Heart right ventricle (tissue), 16 donors: Measurements from ENCODE around the gene LDB2. TPM values are rescaled to one million over a fixed set of nuclear protein-coding genes. Genes with fewer than 3 reads are reported as not detected.

Experiments
- ATAC-seq, 8 donors: fragments of 200-7000 bp; cut with Tn5 transposase; one replicate each; pipeline ENCODE4 v1.9.1; 2020; ENCODE audit warnings: mild to moderate bottlenecking in 8 of 8, moderate library complexity in 8 of 8, moderate number of reproducible peaks in 1 of 8
- DNase-seq, 2 donors: peaks; one replicate each; pipeline ENCODE4 v3.0.0-alpha.2; 2020
- H3K27ac ChIP-seq, 10 donors: fragments of 200-600 bp; sonication (generic) in 2 of 10; one replicate each; pipeline versions ENCODE4 v1.5.0 to v1.8.0; 2020 to 2022; ENCODE audit warnings: mild to moderate bottlenecking in 3 of 10
- H3K27me3 ChIP-seq, 7 donors: fragments of 200-600 bp; one replicate each; pipeline ENCODE4 v1.8.0; 2021 to 2022; ENCODE audit warnings: mild to moderate bottlenecking in 2 of 7
- H3K36me3 ChIP-seq, 9 donors: fragments of 200-600 bp; sonication (generic) in 1 of 9; one replicate each; pipeline versions ENCODE4 v1.5.0 to v1.8.0; 2020 to 2022; ENCODE audit warnings: mild to moderate bottlenecking in 2 of 9
- H3K4me1 ChIP-seq, 9 donors: fragments of 200-600 bp; sonication (generic) in 1 of 9; one replicate each; pipeline versions ENCODE4 v1.5.0 to v1.8.0; 2020 to 2022; ENCODE audit warnings: mild to moderate bottlenecking in 4 of 9
- H3K4me3 ChIP-seq, 10 donors: fragments of 200-600 bp; sonication (generic) in 2 of 10; one replicate each; pipeline versions ENCODE4 v1.5.0 to v1.8.0; 2020 to 2022; ENCODE audit warnings: mild to moderate bottlenecking in 7 of 10, moderate library complexity in 2 of 10
- H3K9me3 ChIP-seq, 11 donors: fragments of 200-600 bp in 10 of 11; sonication (generic) in 2 of 11; one replicate each; pipeline versions ENCODE4 v1.5.0 to v1.8.0; 2013 to 2022; ENCODE audit warnings: mild to moderate bottlenecking in 2 of 11, control low read depth in 1 of 11, moderate library complexity in 1 of 11
- CTCF ChIP-seq, 9 donors: fragments of 200-600 bp; sonication (generic) in 2 of 9; IDR thresholded peaks; one replicate each; pipeline versions ENCODE4 v1.5.0 to v1.8.0; 2021 to 2022; ENCODE audit warnings: antibody characterized with exemption in 9 of 9, mild to moderate bottlenecking in 5 of 9, moderate library complexity in 1 of 9
- WGBS, 2 donors: extraction: QIAGEN DNeasy Blood & Tissue Kit; methylation state at CpG; one replicate each; pipeline ENCODE4 v1.1.7; 2013; ENCODE audit warnings: inconsistent platforms in 1 of 2; 5-methylcytosine and 5-hydroxymethylcytosine counted together
- intact Hi-C, 10 donors: fragments of 100-400 bp; cut with DNase I; formaldehyde crosslinking; loops; one replicate each; pipeline versions ENCODE4 v1.11.1 to v1.14.2; 2022
- polyA plus RNA-seq, 2 donors: library from polyadenylated mRNA; stranded (reverse); fragments of 200-250 nt; gene quantifications; one replicate each; pipeline ENCODE4 v1.2.3, GENCODE V29; 2013
- total RNA-seq, 10 donors: library from RNA; stranded (reverse); fragmentation: NEBNext Ultra II Directional in 3 of 10; extraction: Animal tissue kit (Norgen Biotek cat#: 25700) in 3 of 10; gene quantifications; one replicate each; pipeline versions ENCODE4 v1.2.1 to v1.2.4, GENCODE V29; 2021 to 2023
- donor health status: Arrhythmogenic right ventricular cardiomyopathy.
- donor health status: ischemic (EF 13 %, LVEDD 7.1; RV severe dilation, severe dysfunction).
- donor health status: healthy with polysubstance abuse.
- donor health status: DM: no; HTN: yes; CAD: no.
- donor health status: DM: no; HTN: no; CAD: no.
- donor health status: ischemic (EF 25% LVEDD 6.9; RV normal size, moderate dysfunction).
- donor health status: ischemic (EF 25% LVEDD 5.7; RV mildly dilated, moderate dysfunction).
- donor health status: healthy.
- donor health status: DM: yes; HTN: yes; CAD: no.
- donor health status: Ischemic cardiomyopathy.
- donor health status: ischemic (EF 35%, LVEDD 5.7; RV mildly dilated, moderate dysfunction).
- donor health status: nonischemic (EF 11% LVEDD 7.7; RV severe dilation, severe dysfunction).
- donor health status: DM: yes; HTN: yes; CAD: no.
- donor health status: PGD.
- donor health status: ischemic (EF 29% LVEDD 5.4; RV normal size, mild dysfunction).
- donor health status: nonischemic (EF 23%, LVEDD 6.1; RV moderate dilation, normal function).

LDB2 gene
- total and polyA plus RNA-seq, 12 donors = 14.5 to 43.3 (median 23.5) TPM

- no peak for TF ChIP-seq CTCF (IDR thresholded peaks at IDR 0.05)
- Histone ChIP-seq H3K9me3 (no peaks in the 10 kb centered on the region), H3K4me3 (no peak overlapping the region), H3K36me3 (no peaks in the 10 kb centered on the region), H3K27me3 (no peaks in the 10 kb centered on the region), H3K4me1 (peaks cover 0 to 40% (median 8%) of the 10 kb centered on the region in 9 donors), H3K27ac (no peak overlapping the region)
- DNase-seq (no peak), ATAC-seq (no peak)
- 90 to 91% methylated on average over 8 of the region's 8 CpGs for WGBS, 2 donors
- intact Hi-C loops = loop anchor here in 1 of 10 donors (10.0 kb wide), 1 partner anchor 49 kb away; no protein-coding TSS in a partner anchor
Observed at GRCh38 chr4:16685536-16685935, 212.9 kb downstream of the LDB2 start.

GRCh38 chr4:16684935-16685334 lies 213.5 kb downstream of the LDB2 start:
- Histone ChIP-seq H3K27ac (peak overlapping the region in 4 of 10 donors; percentile 1 to 49 (median 22)), H3K27me3 (no peaks in the 10 kb centered on the region), H3K36me3 (no peaks in the 10 kb centered on the region), H3K4me3 (no peak overlapping the region), H3K9me3 (no peaks in the 10 kb centered on the region), H3K4me1 (peaks cover 0 to 40% (median 8%) of the 10 kb centered on the region in 9 donors)
- ATAC-seq = no peak
- DNase-seq = no peak
- TF ChIP-seq CTCF (IDR thresholded peaks at IDR 0.05) = no peak
- intact Hi-C loops = loop anchor here in 2 of 10 donors (5.0 to 10.0 kb wide), 2 partner anchors 50 to 613 kb away; no protein-coding TSS in a partner anchor
- 59 to 73% methylated on average over 3 of the region's 3 CpGs for WGBS, 2 donors

- TF ChIP-seq CTCF (IDR thresholded peaks at IDR 0.05) = no peak
- H3K4me1 ChIP-seq = peaks cover 0 to 49% (median 8%) of the 10 kb centered on the region in 9 donors
- no peak overlapping the region for H3K4me3 ChIP-seq
- ATAC-seq (peak in 6 of 8 donors; percentile 57 to 73 (median 70)), DNase-seq (peak in 1 of 2 donors; percentile 28)
- H3K27me3 ChIP-seq = no peaks in the 10 kb centered on the region
- 52 to 54% methylated on average over 6 of the region's 6 CpGs for WGBS, 2 donors
- H3K36me3 ChIP-seq = no peaks in the 10 kb centered on the region
- peak overlapping the region in 5 of 10 donors; percentile 1 to 49 (median 27) for H3K27ac ChIP-seq
- intact Hi-C loops = loop anchor here in 2 of 10 donors (5.0 to 10.0 kb wide), 2 partner anchors 51 to 612 kb away; no protein-coding TSS in a partner anchor
- no peaks in the 10 kb centered on the region for H3K9me3 ChIP-seq
Observed at GRCh38 chr4:16684097-16684496, 214.3 kb downstream of the LDB2 start.

GRCh38 chr4:16682975-16683374 lies 215.5 kb downstream of the LDB2 start:
- Histone ChIP-seq H3K36me3 (no peaks in the 10 kb centered on the region), H3K4me1 (peaks cover 0 to 58% (median 8%) of the 10 kb centered on the region in 9 donors), H3K27me3 (no peaks in the 10 kb centered on the region), H3K4me3 (no peak overlapping the region), H3K27ac (peak overlapping the region in 1 of 10 donors; percentile 27), H3K9me3 (no peaks in the 10 kb centered on the region)
- ATAC-seq (no peak), DNase-seq (no peak)
- intact Hi-C loops = loop anchor here in 2 of 10 donors (5.0 to 10.0 kb wide), 2 partner anchors 52 to 611 kb away; no protein-coding TSS in a partner anchor
- no peak for TF ChIP-seq CTCF (IDR thresholded peaks at IDR 0.05)
- WGBS, 2 donors = 70 to 72% methylated on average over 3 of the region's 3 CpGs
